Peyer's patch (tissue), 4 donors: ENCODE measurements around the gene ALDH2. TPM values are rescaled to one million over a fixed set of nuclear protein-coding genes. Genes with fewer than 3 reads are reported as not detected.
"Not testable (repeated sequence)": the region's sequence is repeated elsewhere in the genome, so short reads cannot be mapped to it uniquely, and the experiment has no call there.

Source experiments
- DNase-seq, 3 donors: peaks; one replicate each; pipeline ENCODE4 v3.0.0-alpha.2; 2017 to 2019
- H3K27ac ChIP-seq, 4 donors: fragments of 200-600 bp; sonication (generic); one replicate each; pipeline ENCODE4 v1.5.1; 2016 to 2019
- H3K27me3 ChIP-seq, 2 donors: fragments of 200-600 bp; sonication (generic); one replicate each; pipeline ENCODE4 v1.5.1; 2019
- H3K36me3 ChIP-seq, 3 donors: fragments of 200-600 bp; sonication (generic); one replicate each; pipeline ENCODE4 v1.5.1; 2016 to 2019
- H3K4me1 ChIP-seq, 4 donors: fragments of 200-600 bp; sonication (generic); one replicate each; pipeline ENCODE4 v1.5.1; 2016 to 2019
- H3K4me3 ChIP-seq, 4 donors: fragments of 200-600 bp; sonication (generic); 1 replicate in 3 of 4; 2 replicates in 1 of 4; pipeline ENCODE4 v1.5.1; 2016 to 2019; ENCODE audit warnings: mild to moderate bottlenecking in 1 of 4
- H3K9me3 ChIP-seq, 4 donors: fragments of 200-600 bp; sonication (generic); one replicate each; pipeline ENCODE4 v1.5.1; 2016 to 2019; ENCODE audit warnings: mild to moderate bottlenecking in 1 of 4
- POLR2A ChIP-seq, 2 donors: fragments of 450-650 bp; IDR thresholded peaks; one replicate each; pipeline ENCODE4 v1.5.1; 2017; ENCODE audit warnings: antibody characterized with exemption in 2 of 2, mild to moderate bottlenecking in 2 of 2, moderate library complexity in 2 of 2
- total RNA-seq, 4 donors: library from RNA; depleted of rRNA; stranded (reverse); fragments of >200 nt; gene quantifications; one replicate each; pipeline ENCODE4 v1.1.0, GENCODE V29; 2016
- TF ChIP-seq, protein P1 (sequence below), 6 experiments: fragments of 450-650 bp in 4 of 6; fragments of 200-600 bp in 2 of 6; sonication (generic) in 1 of 6; IDR thresholded peaks; one replicate each; pipeline ENCODE4 v1.5.1; 2017 to 2019; ENCODE audit warnings: antibody characterized with exemption in 6 of 6, mild to moderate bottlenecking in 3 of 6, moderate library complexity in 1 of 6

ALDH2 gene
- total RNA-seq, 4 donors from 2014 or later: 118 to 215 (median 177) TPM

DNA sequence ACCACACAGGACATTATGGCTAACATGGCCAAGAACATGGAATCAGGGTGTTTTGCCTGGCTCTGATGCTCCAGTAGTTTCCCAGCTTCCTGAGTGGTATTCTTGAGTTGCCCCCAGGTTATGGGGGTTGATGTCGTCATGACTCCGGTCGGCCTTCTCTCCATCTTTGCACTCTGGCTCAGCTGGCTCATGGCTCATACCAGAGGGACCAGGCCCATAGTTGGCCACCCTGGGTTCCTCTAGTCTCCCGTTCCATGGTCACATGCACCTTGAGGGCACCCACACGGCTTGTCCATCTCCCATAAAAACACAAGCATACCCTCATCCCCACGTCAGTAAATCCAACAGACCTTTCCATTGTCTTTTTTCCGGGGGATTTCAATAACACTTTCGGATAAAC is 51.6 kb downstream of the ALDH2 start:
- Histone ChIP-seq H3K9me3 (no peaks in the 10 kb centered on the region), H3K27ac (no peak overlapping the region), H3K4me3 (no peak overlapping the region), H3K4me1 (peaks cover 0 to 24% (median 0%) of the 10 kb centered on the region in 4 donors), H3K36me3 (no peaks in the 10 kb centered on the region), H3K27me3 (no peaks in the 10 kb centered on the region)
- no peak for DNase-seq
- TF ChIP-seq POLR2A (IDR thresholded peaks at IDR 0.05): no peak
- TF ChIP-seq, protein P1, sequence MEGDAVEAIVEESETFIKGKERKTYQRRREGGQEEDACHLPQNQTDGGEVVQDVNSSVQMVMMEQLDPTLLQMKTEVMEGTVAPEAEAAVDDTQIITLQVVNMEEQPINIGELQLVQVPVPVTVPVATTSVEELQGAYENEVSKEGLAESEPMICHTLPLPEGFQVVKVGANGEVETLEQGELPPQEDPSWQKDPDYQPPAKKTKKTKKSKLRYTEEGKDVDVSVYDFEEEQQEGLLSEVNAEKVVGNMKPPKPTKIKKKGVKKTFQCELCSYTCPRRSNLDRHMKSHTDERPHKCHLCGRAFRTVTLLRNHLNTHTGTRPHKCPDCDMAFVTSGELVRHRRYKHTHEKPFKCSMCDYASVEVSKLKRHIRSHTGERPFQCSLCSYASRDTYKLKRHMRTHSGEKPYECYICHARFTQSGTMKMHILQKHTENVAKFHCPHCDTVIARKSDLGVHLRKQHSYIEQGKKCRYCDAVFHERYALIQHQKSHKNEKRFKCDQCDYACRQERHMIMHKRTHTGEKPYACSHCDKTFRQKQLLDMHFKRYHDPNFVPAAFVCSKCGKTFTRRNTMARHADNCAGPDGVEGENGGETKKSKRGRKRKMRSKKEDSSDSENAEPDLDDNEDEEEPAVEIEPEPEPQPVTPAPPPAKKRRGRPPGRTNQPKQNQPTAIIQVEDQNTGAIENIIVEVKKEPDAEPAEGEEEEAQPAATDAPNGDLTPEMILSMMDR (IDR thresholded peaks at IDR 0.05): no peak

DNA sequence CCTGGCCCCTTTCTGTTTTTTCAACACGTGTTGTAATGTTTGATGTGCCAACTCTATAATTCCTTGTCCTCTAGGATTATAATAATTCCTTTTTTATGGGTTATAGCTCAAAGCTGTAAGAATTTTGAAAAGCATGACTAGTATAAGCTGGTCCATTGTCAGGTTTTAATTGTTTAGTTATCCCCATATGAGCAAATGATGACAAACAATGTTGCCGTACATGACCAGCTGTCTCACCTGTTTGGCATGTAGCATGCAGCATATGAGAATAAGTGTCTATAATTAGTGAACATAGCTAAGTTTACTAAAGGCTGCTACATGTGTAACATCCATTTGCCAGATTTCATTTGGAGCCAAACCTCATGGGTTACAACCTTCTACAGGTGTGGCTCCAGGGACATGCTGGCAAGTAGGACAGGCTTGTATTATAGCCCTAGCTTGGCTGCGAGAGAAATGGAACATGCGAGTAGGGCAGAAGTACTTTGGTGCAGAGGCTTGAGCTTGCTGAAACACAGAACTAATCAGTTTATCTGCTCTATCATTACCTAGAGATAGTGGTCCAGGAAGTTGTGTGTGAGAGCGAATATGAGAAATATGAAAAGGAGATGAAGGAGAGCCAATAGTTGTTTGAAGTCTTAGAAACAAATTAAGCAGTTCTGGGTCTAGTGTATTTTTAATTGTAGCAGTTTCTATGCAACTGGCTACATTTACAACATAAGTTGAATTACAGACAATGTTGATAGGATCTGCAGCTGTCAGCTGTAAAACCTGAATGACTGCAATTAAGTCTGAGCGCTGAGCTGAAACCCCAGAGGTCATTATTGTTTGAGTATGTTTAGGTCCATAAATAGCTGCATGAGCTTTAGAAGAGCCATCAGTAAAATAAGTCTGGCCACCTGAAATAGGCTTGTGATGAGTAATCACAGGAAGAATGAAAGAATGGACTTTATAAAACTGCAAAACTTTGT is 52.7 kb downstream of the ALDH2 start:
- Histone ChIP-seq H3K4me1 (peaks cover 0 to 36% (median 0%) of the 10 kb centered on the region in 4 donors), H3K9me3 (no peaks in the 10 kb centered on the region), H3K27ac (peak overlapping the region in 2 of 4 donors; percentile 42 to 55), H3K4me3 (no peak overlapping the region), H3K27me3 (no peaks in the 10 kb centered on the region), H3K36me3 (no peaks in the 10 kb centered on the region)
- no peak for TF ChIP-seq POLR2A (IDR thresholded peaks at IDR 0.05)
- peak in 1 of 3 donors; percentile 61 for DNase-seq

DNA sequence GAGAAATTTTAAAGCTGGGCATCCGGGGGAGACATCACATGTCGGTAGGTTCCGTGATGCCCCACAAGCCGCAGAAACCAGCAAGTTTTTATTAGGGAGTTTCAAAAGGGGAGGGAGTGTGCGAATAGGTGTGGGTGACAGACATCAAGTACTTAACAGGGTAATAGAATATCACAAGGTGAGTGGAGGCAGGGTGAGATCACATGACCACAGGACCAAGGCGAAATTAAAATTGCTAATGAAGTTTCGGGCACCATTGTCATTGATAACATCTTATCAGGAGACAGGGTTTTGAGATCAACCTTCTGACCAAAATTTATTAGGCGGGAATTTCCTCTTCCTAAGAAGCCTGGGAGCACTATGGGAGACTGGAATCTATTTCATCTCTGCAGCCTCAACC is 54.1 kb downstream of the ALDH2 start:
- H3K9me3 ChIP-seq, H3K4me3 ChIP-seq, H3K36me3 ChIP-seq, H3K27me3 ChIP-seq, DNase-seq, H3K27ac ChIP-seq: not testable (repeated sequence)
- peaks cover 0 to 36% (median 0%) of the 10 kb centered on the region in 4 donors for H3K4me1 ChIP-seq

DNA sequence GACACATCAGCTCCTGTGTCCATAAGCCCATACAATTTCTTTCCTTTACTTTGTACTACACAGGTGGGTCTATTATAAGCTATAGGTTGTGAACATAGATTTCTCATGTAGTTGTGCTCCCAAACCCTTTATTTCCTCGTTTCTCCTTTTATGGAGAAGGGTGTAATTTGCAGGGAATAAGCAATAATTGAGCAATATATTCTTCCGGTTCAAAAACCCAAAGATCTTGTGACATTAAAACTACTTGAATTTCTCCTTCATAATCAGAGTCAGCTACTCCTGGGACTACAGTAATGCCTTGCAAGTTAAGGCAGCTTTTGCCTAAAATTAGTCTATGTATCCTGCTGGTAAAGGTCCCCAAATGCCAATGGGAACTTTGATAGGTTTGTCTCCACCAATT is 56.2 kb downstream of the ALDH2 start:
- TF ChIP-seq, protein P1 (IDR thresholded peaks at IDR 0.05): no peak
- TF ChIP-seq POLR2A (IDR thresholded peaks at IDR 0.05): no peak
- no peak overlapping the region for H3K4me3 ChIP-seq
- no peaks in the 10 kb centered on the region for H3K27me3 ChIP-seq
- no peaks in the 10 kb centered on the region for H3K9me3 ChIP-seq
- no peak for DNase-seq
- no peaks in the 10 kb centered on the region for H3K36me3 ChIP-seq
- peaks cover 0 to 36% (median 0%) of the 10 kb centered on the region in 4 donors for H3K4me1 ChIP-seq
- H3K27ac ChIP-seq: peak overlapping the region in 1 of 4 donors; percentile 15

DNA sequence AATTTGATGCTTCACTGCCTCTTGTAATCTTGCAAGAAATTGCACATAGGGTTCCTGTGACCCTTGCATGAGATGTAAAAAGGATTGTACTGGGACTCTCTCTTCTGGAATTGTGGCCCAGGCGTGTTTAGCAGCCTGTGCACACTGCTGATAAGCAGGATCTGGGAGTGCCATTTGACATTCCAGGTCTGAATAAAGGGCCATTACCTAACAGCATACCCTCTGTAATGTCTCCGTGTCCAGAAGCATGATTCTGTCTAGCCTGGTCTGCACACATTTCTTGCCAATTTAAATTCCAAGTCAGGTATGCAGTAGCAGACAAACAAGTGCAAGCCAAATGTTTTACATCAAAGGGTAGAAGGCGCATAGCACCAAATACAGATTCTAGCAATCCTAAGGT is 57.2 kb downstream of the ALDH2 start:
- Histone ChIP-seq H3K36me3 (no peaks in the 10 kb centered on the region), H3K9me3 (no peaks in the 10 kb centered on the region), H3K4me3 (no peak overlapping the region), H3K27ac (no peak overlapping the region), H3K27me3 (no peaks in the 10 kb centered on the region), H3K4me1 (peaks cover 0 to 36% (median 0%) of the 10 kb centered on the region in 4 donors)
- TF ChIP-seq, protein P1 (IDR thresholded peaks at IDR 0.05): no peak
- no peak for TF ChIP-seq POLR2A (IDR thresholded peaks at IDR 0.05)
- no peak for DNase-seq

DNA sequence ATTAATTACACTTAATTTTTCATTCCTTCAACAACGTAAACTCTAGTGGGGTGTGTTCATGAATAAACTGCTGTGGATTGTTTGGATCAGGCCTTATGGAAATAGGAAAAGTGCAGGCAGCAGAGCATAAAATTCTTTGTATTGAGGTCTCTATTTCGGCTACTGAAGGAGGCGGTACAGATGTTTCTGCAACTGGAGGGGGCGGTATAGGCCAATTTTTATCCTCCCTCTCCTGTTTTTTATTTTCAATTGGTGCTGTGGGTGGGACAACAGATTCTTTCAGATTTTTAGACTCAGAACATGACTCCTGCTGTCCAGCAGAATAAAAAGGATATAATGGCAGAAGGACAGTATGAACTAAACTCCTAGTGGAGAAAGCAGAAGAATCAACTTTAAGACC is 57.6 kb downstream of the ALDH2 start:
- not testable (repeated sequence) for H3K27me3 ChIP-seq, H3K9me3 ChIP-seq, DNase-seq, H3K27ac ChIP-seq, H3K36me3 ChIP-seq, H3K4me3 ChIP-seq
- TF ChIP-seq, protein P1 (IDR thresholded peaks at IDR 0.05): peak in 3 of 6 experiments; percentile 49 to 53 (median 50)
- peaks cover 0 to 31% (median 0%) of the 10 kb centered on the region in 4 donors for H3K4me1 ChIP-seq
